GM23248 (cell line): Measurements from ENCODE around the gene VIPR2. TPM values are rescaled to one million over a fixed set of nuclear protein-coding genes. Genes with fewer than 3 reads are reported as not detected.

ENCODE experiments used
- DNase-seq: peaks from one replicate; pipeline ENCODE4 v3.0.0-alpha.2; 2015
- H2AFZ ChIP-seq: fragments of 200-600 bp; sonication (generic); 2 replicates; pipeline ENCODE4 v1.6.1; 2016; ENCODE audit warnings: antibody characterized with exemption
- H3F3A ChIP-seq: fragments of 200-600 bp; sonication (generic); 2 replicates; pipeline ENCODE4 v1.6.1; 2016; ENCODE audit warnings: mild to moderate bottlenecking, antibody characterized with exemption, mixed run types; ENCODE audit not compliant: insufficient read depth
- H3K27ac ChIP-seq: fragments of 200-600 bp; sonication (generic); 2 replicates; pipeline ENCODE4 v1.5.1; 2016; ENCODE audit warnings: mild to moderate bottlenecking
- H3K27me3 ChIP-seq: fragments of 200-600 bp; sonication (generic); replicated peaks from 2 replicates; pipeline ENCODE4 v1.6.1; 2016; ENCODE audit warnings: mild to moderate bottlenecking; ENCODE audit not compliant: insufficient read depth
- H3K36me3 ChIP-seq: fragments of 200-600 bp; sonication (generic); 2 replicates; pipeline ENCODE4 v1.6.1; 2016; ENCODE audit warnings: low read depth, mild to moderate bottlenecking
- H3K4me1 ChIP-seq: fragments of 200-600 bp; sonication (generic); 2 replicates; pipeline ENCODE4 v1.6.1; 2016; ENCODE audit warnings: mild to moderate bottlenecking; ENCODE audit not compliant: insufficient read depth
- H3K4me2 ChIP-seq: fragments of 200-600 bp; sonication (generic); one replicate; pipeline ENCODE4 v1.6.1; 2016; ENCODE audit warnings: mild to moderate bottlenecking; ENCODE audit not compliant: unreplicated experiment
- H3K4me3 ChIP-seq: fragments of 200-600 bp; sonication (generic); 2 replicates; pipeline ENCODE4 v1.5.1; 2016; ENCODE audit warnings: mild to moderate bottlenecking
- H3K79me2 ChIP-seq: fragments of 200-600 bp; sonication (generic); 2 replicates; pipeline ENCODE4 v1.6.1; 2016; ENCODE audit warnings: mild to moderate bottlenecking; ENCODE audit not compliant: insufficient read depth
- H3K9ac ChIP-seq: fragments of 200-600 bp; sonication (generic); 2 replicates; pipeline ENCODE4 v1.6.1; 2016; ENCODE audit warnings: mild to moderate bottlenecking
- H3K9me2 ChIP-seq: fragments of 200-600 bp; sonication (generic); 2 replicates; pipeline ENCODE4 v1.6.1; 2016; ENCODE audit warnings: mixed run types, mild to moderate bottlenecking, moderate library complexity; ENCODE audit not compliant: insufficient read depth
- H3K9me3 ChIP-seq: fragments of 200-600 bp; sonication (generic); one replicate; pipeline ENCODE4 v1.6.1; 2017; ENCODE audit warnings: low read depth
- H4K20me1 ChIP-seq: fragments of 200-600 bp; sonication (generic); 2 replicates; pipeline ENCODE4 v1.6.0; 2016; ENCODE audit not compliant: insufficient read depth
- EZH2 ChIP-seq: fragments of 200-600 bp; sonication (generic); IDR thresholded peaks from 2 replicates; pipeline ENCODE4 v1.6.1; 2018; ENCODE audit warnings: antibody characterized with exemption, mild to moderate bottlenecking; ENCODE audit not compliant: insufficient read depth, poor library complexity, severe bottlenecking
- EZH2phosphoT487 ChIP-seq: fragments of 200-600 bp; sonication (generic); IDR thresholded peaks from 2 replicates; pipeline ENCODE4 v1.6.1; 2018; ENCODE audit warnings: antibody characterized with exemption, moderate library complexity, mild to moderate bottlenecking, low read depth; ENCODE audit not compliant: insufficient read depth
- WGBS, 2 experiments: methylation state at CpG; one replicate each; pipeline ENCODE4 v1.1.6; 2015 to 2017; ENCODE audit warnings: low lambda C conversion rate in 2 of 2, low coverage in 1 of 2; ENCODE audit errors: missing lambda C conversion rate in 2 of 2; 5-methylcytosine and 5-hydroxymethylcytosine counted together
- in situ Hi-C: fragments of 300-500 bp; cut with MboI; formaldehyde crosslinking; loops from 2 replicates; pipeline ENCODE4 v1.15.0; 2020
- polyA plus RNA-seq: library from polyadenylated mRNA; unstranded; fragments of >200 nt; fragmentation: Nextera tagmentation; extraction: Ambion mirVana; gene quantifications from 2 replicates; pipeline ENCODE4 v1.2.1, GENCODE V29; 2016
- total RNA-seq: library from RNA; depleted of rRNA; stranded (reverse); fragments of >200 nt; shearing (Covaris generic); gene quantifications from 2 replicates; pipeline ENCODE4 v1.2.3, GENCODE V29; 2014; rRNA removed

The VIPR2 gene, protein sequence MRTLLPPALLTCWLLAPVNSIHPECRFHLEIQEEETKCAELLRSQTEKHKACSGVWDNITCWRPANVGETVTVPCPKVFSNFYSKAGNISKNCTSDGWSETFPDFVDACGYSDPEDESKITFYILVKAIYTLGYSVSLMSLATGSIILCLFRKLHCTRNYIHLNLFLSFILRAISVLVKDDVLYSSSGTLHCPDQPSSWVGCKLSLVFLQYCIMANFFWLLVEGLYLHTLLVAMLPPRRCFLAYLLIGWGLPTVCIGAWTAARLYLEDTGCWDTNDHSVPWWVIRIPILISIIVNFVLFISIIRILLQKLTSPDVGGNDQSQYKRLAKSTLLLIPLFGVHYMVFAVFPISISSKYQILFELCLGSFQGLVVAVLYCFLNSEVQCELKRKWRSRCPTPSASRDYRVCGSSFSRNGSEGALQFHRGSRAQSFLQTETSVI
- total RNA-seq (not detected in 2 replicates), polyA plus RNA-seq (not detected in 2 replicates)

DNA sequence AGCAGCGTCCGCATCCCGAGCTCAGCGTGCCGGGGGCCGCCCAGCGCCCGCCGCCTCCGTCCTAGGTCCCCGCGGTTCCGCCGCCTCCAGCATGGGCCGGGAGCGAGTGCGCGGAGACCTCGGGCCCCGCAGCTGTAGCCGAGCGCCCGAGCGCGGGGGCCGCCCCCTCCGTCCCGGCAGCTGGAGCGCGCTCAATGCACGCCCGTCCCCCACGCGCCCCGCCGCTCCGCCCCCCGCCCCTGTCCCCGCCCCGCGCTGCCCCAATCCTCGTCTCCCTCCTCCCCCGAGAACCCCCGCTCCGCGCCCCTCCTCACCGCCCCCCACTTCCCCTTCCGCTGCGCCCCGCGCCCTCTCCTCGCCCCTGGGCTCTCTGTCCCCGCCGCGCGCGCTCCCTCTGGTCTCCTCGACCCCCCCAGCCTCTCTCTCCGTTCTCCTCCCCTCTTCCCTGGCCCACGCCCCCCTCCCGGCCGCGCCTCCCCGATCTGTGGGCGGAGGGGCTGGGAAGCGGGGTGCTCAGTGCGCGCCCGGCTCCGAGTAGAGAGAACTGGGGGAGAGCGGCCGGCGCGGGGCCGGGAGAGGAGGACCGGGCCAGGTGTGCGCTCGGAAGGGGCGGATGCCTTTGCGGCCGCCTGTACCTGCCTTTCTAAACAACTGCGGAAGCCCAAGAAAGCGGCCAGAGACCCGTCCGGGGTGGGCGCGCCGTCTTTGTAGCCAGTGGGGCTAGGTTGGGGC lies at the start of gene VIPR2:
VIPR2 (minus strand) TSS at position 110 of the 732 bp plus-strand sequence; CDS start at position 14, 96 bp downstream.
- Histone ChIP-seq H3K79me2 (no peaks in the 10 kb centered on the region), H3K4me3 (no peak within 1 kb of the TSS), H4K20me1 (no peaks in the 10 kb centered on the region), H2AFZ (no peak within 1 kb of the TSS), H3K27me3 (peaks cover 12% of the 10 kb centered on the region), H3K4me2 (no peak within 1 kb of the TSS), H3K4me1 (no peaks in the 10 kb centered on the region), H3K9me3 (no peaks in the 10 kb centered on the region), H3K27ac (no peak within 1 kb of the TSS), H3K36me3 (no peaks in the 10 kb centered on the region), H3K9me2 (no peaks in the 10 kb centered on the region), H3K9ac (no peak within 1 kb of the TSS), H3F3A (no peaks in the 10 kb centered on the region)
- TF ChIP-seq EZH2phosphoT487 = no peak
- no peak for TF ChIP-seq EZH2
- no peak for DNase-seq
- in situ Hi-C loops = no loop called here
- WGBS, 2 experiments = 7 to 8% methylated on average over 36 to 71 of the region's 88 CpGs

DNA sequence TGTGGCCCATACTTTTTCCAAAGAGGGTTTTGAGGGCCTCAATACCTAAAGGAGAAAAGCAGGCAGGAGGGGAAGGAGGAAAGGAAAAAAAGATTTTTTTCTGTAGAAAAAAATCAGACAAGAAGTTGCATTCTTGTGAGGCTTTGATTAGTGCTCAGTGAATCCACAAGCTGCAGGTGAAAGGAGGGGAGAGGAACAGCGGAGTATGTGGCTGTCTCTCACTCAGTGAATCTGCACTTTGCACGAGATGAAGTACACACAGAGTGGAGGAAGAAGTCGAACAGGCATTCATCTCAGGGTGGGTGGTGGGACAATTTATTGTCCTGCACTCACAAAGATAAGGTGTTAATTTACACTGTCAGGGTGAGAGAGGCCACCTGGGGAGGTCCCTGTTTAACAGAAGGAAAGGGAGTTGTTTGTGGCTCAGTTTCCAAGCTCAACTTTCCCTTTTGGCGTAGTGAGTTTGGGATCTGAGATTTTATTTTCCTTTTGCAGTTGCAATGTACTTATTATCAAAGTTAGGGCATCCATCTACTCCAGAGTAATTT lies 49.0 kb upstream of the VIPR2 start:
- no peaks in the 10 kb centered on the region for H3K9me2 ChIP-seq
- TF ChIP-seq EZH2phosphoT487 (no peak), EZH2 (no peak)
- DNase-seq = no peak
- no peaks in the 10 kb centered on the region for H3K27me3 ChIP-seq
- no peak overlapping the region for H3K27ac ChIP-seq
- no peaks in the 10 kb centered on the region for H3K9me3 ChIP-seq
- H3K9ac ChIP-seq = no peak overlapping the region
- no peaks in the 10 kb centered on the region for H3K79me2 ChIP-seq
- H3K4me1 ChIP-seq = no peaks in the 10 kb centered on the region
- no peaks in the 10 kb centered on the region for H4K20me1 ChIP-seq
- WGBS, 2 experiments = 9 to 16% methylated on average over 4 of the region's 4 CpGs
- no peak overlapping the region for H3K4me3 ChIP-seq
- H3K4me2 ChIP-seq = no peak overlapping the region
- H2AFZ ChIP-seq = no peak overlapping the region
- in situ Hi-C loops = no loop called here
- H3K36me3 ChIP-seq = no peaks in the 10 kb centered on the region
- no peaks in the 10 kb centered on the region for H3F3A ChIP-seq

DNA sequence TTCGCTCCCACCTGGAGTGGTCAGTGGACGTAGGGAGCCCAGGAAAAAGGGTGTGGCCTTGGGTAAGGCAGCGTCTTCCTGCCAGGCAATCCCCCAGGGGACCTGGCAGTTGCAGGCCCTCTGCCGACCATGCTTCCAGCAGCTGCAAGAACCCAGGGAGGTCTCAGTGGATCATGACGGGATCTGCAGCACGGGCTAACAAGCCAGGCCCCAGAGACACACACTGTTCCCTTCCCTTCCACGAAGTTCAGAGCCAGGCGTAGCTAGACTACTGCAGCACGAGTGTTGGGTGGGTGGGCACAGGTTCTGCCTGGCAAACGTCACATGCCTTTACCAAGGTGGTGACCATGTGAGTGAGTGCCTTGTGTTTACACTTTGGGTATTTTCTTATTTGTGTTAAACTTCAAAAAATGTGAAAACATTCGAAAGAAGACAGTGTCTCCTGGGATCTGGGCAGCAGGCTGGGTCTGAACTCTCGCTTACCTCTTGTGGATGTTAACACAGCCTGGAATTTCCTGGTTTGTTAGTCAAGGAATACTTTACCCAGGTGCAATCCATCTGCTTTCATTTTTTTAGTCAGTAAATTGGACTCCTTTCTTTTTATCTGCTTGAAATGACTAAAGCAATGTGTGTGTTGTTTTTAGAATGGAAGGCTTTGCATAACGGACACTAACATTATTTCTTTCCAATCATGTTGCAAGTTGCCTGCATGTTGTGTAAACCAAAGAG lies 48.2 kb upstream of the VIPR2 start:
- Histone ChIP-seq H4K20me1 (no peaks in the 10 kb centered on the region), H3K4me1 (no peaks in the 10 kb centered on the region), H3K27ac (no peak overlapping the region), H3K9me3 (no peaks in the 10 kb centered on the region), H3F3A (no peaks in the 10 kb centered on the region), H3K36me3 (no peaks in the 10 kb centered on the region), H3K79me2 (no peaks in the 10 kb centered on the region), H3K9ac (no peak overlapping the region), H3K4me3 (no peak overlapping the region), H3K4me2 (no peak overlapping the region), H3K9me2 (no peaks in the 10 kb centered on the region), H2AFZ (no peak overlapping the region), H3K27me3 (no peaks in the 10 kb centered on the region)
- in situ Hi-C loops = no loop called here
- WGBS, 2 experiments = 11 to 15% methylated on average over 13 of the region's 13 CpGs
- TF ChIP-seq EZH2 (no peak), EZH2phosphoT487 (no peak)
- DNase-seq = no peak

DNA sequence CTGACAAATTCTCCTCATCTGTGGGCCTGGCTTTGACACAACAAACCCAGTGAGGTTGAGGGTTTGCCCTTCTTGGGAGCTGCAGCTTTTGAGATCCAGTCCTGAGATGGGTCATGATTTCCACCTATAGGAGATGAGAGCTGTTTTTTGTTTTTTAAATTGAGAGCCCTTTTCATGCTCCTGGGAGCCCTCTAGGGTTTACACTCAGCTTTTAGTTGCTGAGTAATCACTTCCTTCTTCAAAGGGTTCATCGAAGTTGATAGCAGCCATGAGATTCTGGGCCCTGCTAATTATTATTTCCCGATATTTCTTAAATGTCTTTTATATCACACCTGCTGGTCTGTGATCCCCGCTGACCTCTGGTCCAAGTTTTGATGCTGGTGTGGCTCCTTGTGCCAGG lies 47.3 kb upstream of the VIPR2 start:
- no peak overlapping the region for H3K4me2 ChIP-seq
- no peak overlapping the region for H3K4me3 ChIP-seq
- H3K9me3 ChIP-seq = no peaks in the 10 kb centered on the region
- H4K20me1 ChIP-seq = no peaks in the 10 kb centered on the region
- H2AFZ ChIP-seq = no peak overlapping the region
- H3F3A ChIP-seq = no peaks in the 10 kb centered on the region
- no peak overlapping the region for H3K9ac ChIP-seq
- no peaks in the 10 kb centered on the region for H3K36me3 ChIP-seq
- WGBS, 2 experiments = 23% methylated on average over 3 of the region's 3 CpGs
- no peaks in the 10 kb centered on the region for H3K9me2 ChIP-seq
- no peaks in the 10 kb centered on the region for H3K4me1 ChIP-seq
- no peak for DNase-seq
- no peaks in the 10 kb centered on the region for H3K79me2 ChIP-seq
- H3K27ac ChIP-seq = no peak overlapping the region
- TF ChIP-seq EZH2phosphoT487 (no peak), EZH2 (no peak)
- in situ Hi-C loops = no loop called here
- no peaks in the 10 kb centered on the region for H3K27me3 ChIP-seq
